Naive thymus-derived CD8-positive, alpha-beta T cell (primary cell): ENCODE results near the gene SLC41A3. TPM values are rescaled to one million over a fixed set of nuclear protein-coding genes. Genes with fewer than 3 reads are reported as not detected.
A peak's percentile ranks its signal among the peaks of the same experiment; 100 is the strongest.
"Not testable (repeated sequence)": the region's sequence is repeated elsewhere in the genome, so short reads cannot be mapped to it uniquely, and the experiment has no call there.

Experiments used
- ATAC-seq, 2 donors: fragments of 150-1000 bp; cut with Tn5 transposase in 1 of 2; sonication (Bioruptor Pico), chemical (Tn5 transposase) in 1 of 2; 1 replicate in 1 of 2; 2 replicates in 1 of 2; pipeline ENCODE4 v1.10.0; 2021; ENCODE audit warnings: mild to moderate bottlenecking in 2 of 2, moderate library complexity in 2 of 2
- POLR2A ChIA-PET: fragments of 350-600 bp; sonication (Branson Sonifier 250); formaldehyde crosslinking; loops from one replicate; lab custom pipeline; 2021; ENCODE audit warnings: antibody characterized with exemption; lab: Charles Lee
- DNase-seq, 10 donors: peaks; one replicate each; pipeline versions ENCODE4 v3.0.0 to v3.0.0-alpha.2; 2020 to 2022
- H3K27ac Mint-ChIP-seq, 10 donors: one replicate each; pipeline ENCODE4 v1.8.0; 2020 to 2022; ENCODE audit warnings: mild to moderate bottlenecking in 10 of 10, mixed read lengths in 10 of 10, moderate library complexity in 4 of 10, inconsistent platforms in 1 of 10
- H3K27me3 Mint-ChIP-seq, 5 donors: one replicate each; pipeline ENCODE4 v1.8.0; 2021 to 2022; ENCODE audit warnings: mixed read lengths in 5 of 5
- H3K36me3 Mint-ChIP-seq, 3 donors: one replicate each; pipeline ENCODE4 v1.8.0; 2020 to 2022; ENCODE audit warnings: mixed read lengths in 3 of 3, mild to moderate bottlenecking in 2 of 3, inconsistent platforms in 1 of 3
- H3K4me1 Mint-ChIP-seq, 4 donors: one replicate each; pipeline ENCODE4 v1.8.0; 2021 to 2022; ENCODE audit warnings: mixed read lengths in 4 of 4
- H3K4me3 Mint-ChIP-seq, 10 donors: one replicate each; pipeline ENCODE4 v1.8.0; 2020 to 2022; ENCODE audit warnings: mild to moderate bottlenecking in 10 of 10, mixed read lengths in 10 of 10, moderate library complexity in 6 of 10, inconsistent platforms in 1 of 10
- H3K9me3 Mint-ChIP-seq, 9 donors: one replicate each; pipeline ENCODE4 v1.8.0; 2020 to 2022; ENCODE audit warnings: mixed read lengths in 9 of 9, mild to moderate bottlenecking in 3 of 9, inconsistent platforms in 1 of 9, moderate library complexity in 1 of 9
- polyA plus RNA-seq, 3 donors: library from polyadenylated mRNA; unstranded; fragments of 300-500 nt; fragmentation: Illumina TruSeq; gene quantifications; one replicate each; pipeline ENCODE4 v1.2.3, GENCODE V29; 2021
- total RNA-seq, 8 experiments: library from RNA in 2 of 8; stranded (reverse) in 2 of 8; gene quantifications; one replicate each; pipeline ENCODE4 v1.2.3 and lab custom pipeline; 2021 to 2026

Gene SLC41A3
- total and polyA plus RNA-seq, 5 experiments from 2014 or later, result 21.4 to 34.6 (median 26.9) TPM

- Mint-ChIP-seq H3K9me3 (no peaks in the 10 kb centered on the region), H3K27me3 (no peaks in the 10 kb centered on the region), H3K36me3 (peaks cover 0 to 14% (median 13%) of the 10 kb centered on the region in 3 donors), H3K4me1 (peaks cover 20 to 27% (median 20%) of the 10 kb centered on the region in 4 donors), H3K27ac (peak overlapping the region in 7 of 10 donors; percentile 10 to 93 (median 38)), H3K4me3 (no peak overlapping the region)
- no peak for DNase-seq
- ATAC-seq, result no peak
- POLR2A ChIA-PET, result no interaction called here
These were observed 31.5 kb downstream of the SLC41A3 start for GRCh38 chr3:126052196-126053058.

DNA sequence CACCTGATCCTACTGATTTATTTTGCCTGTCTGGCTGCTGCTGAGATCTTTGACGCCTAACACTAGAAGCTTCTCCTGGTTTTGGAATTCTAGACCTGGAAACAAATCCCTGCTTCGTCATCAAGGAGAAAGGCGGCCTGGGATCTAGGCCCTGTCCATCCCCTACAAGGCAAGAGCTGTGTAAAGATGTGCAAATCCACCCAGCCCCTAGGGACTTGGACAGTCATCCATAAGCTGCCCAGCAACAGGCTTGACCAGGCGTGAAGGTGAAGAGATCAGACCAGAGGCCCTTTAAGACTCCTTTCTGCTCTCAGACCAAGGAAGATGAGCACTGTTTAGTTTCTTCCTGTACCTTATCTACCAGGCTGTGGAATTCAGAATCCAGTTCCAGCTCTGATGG lies 32.2 kb downstream of the SLC41A3 start:
- ATAC-seq (no peak), DNase-seq (no peak)
- peak overlapping the region in 1 of 10 donors; percentile 57 for H3K27ac Mint-ChIP-seq
- peaks cover 20 to 27% (median 20%) of the 10 kb centered on the region in 4 donors for H3K4me1 Mint-ChIP-seq
- H3K36me3 Mint-ChIP-seq, result peaks cover 0 to 16% (median 15%) of the 10 kb centered on the region in 3 donors
- no peaks in the 10 kb centered on the region for H3K27me3 Mint-ChIP-seq
- no peaks in the 10 kb centered on the region for H3K9me3 Mint-ChIP-seq
- H3K4me3 Mint-ChIP-seq, result no peak overlapping the region
- POLR2A ChIA-PET, result no interaction called here

DNA sequence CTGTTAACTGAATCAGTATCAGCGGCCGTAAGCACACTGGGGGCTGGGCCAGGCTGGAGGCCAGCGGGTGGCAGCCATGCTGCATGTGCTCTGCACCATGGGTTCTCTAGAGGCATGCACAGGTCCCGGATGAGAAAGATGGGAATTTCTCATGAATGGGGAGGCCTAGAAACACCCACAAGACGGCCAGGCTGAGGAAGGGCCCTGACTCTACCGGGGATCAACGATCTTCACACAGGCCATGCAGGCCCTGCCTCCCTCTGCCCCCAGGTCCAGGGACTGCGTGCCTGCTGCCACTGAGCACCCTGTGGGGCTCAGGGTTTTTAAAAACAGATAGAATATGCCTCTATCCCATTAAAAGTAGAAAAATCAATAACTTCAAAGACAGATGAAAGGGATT lies 32.7 kb downstream of the SLC41A3 start:
- H3K4me3 Mint-ChIP-seq, result no peak overlapping the region
- no peak for ATAC-seq
- no peak for DNase-seq
- peaks cover 0 to 21% (median 19%) of the 10 kb centered on the region in 3 donors for H3K36me3 Mint-ChIP-seq
- H3K27ac Mint-ChIP-seq, result peak overlapping the region in 1 of 10 donors; percentile 41
- H3K4me1 Mint-ChIP-seq, result peaks cover 20 to 27% (median 20%) of the 10 kb centered on the region in 4 donors
- H3K9me3 Mint-ChIP-seq, result peaks cover 0 to 3% (median 0%) of the 10 kb centered on the region in 9 donors
- no peaks in the 10 kb centered on the region for H3K27me3 Mint-ChIP-seq
- POLR2A ChIA-PET, result no interaction called here

- Mint-ChIP-seq H3K4me1 (peaks cover 20 to 27% (median 20%) of the 10 kb centered on the region in 4 donors), H3K27ac (peak overlapping the region in 1 of 10 donors; percentile 30)
These were observed 33.3 kb downstream of the SLC41A3 start for GRCh38 chr3:126050626-126051025.

GRCh38 chr3:126050050-126050392 lies 33.9 kb downstream of the SLC41A3 start:
- Mint-ChIP-seq H3K4me3 (no peak overlapping the region), H3K9me3 (peaks cover 0 to 4% (median 0%) of the 10 kb centered on the region in 9 donors), H3K27me3 (no peaks in the 10 kb centered on the region), H3K27ac (peak overlapping the region in 1 of 10 donors; percentile 30), H3K4me1 (peaks cover 20 to 27% (median 20%) of the 10 kb centered on the region in 4 donors), H3K36me3 (peaks cover 0 to 23% (median 19%) of the 10 kb centered on the region in 3 donors)
- DNase-seq (no peak), ATAC-seq (no peak)
- POLR2A ChIA-PET, result no interaction called here

More at GRCh38 chr3:126050626-126051025, 33.3 kb downstream of the SLC41A3 start:
- Mint-ChIP-seq H3K27me3 (no peaks in the 10 kb centered on the region), H3K9me3 (peaks cover 0 to 3% (median 0%) of the 10 kb centered on the region in 9 donors), H3K36me3 (peaks cover 0 to 22% (median 19%) of the 10 kb centered on the region in 3 donors), H3K4me3 (no peak overlapping the region)
- ATAC-seq (no peak), DNase-seq (no peak)
- POLR2A ChIA-PET, result no interaction called here

- POLR2A ChIA-PET, result no interaction called here
- Mint-ChIP-seq H3K4me1 (peaks cover 15 to 22% (median 18%) of the 10 kb centered on the region in 4 donors), H3K27me3 (no peaks in the 10 kb centered on the region), H3K4me3 (no peak overlapping the region), H3K27ac (peak overlapping the region in 1 of 10 donors; percentile 49), H3K9me3 (peaks cover 0 to 4% (median 0%) of the 10 kb centered on the region in 9 donors), H3K36me3 (peaks cover 0 to 25% (median 19%) of the 10 kb centered on the region in 3 donors)
- no peak for DNase-seq
- no peak for ATAC-seq
These were observed 34.5 kb downstream of the SLC41A3 start for GRCh38 chr3:126049289-126050049.

- POLR2A ChIA-PET, result no interaction called here
- DNase-seq (no peak), ATAC-seq (no peak)
- Mint-ChIP-seq H3K27me3 (no peaks in the 10 kb centered on the region), H3K27ac (no peak overlapping the region), H3K4me3 (no peak overlapping the region), H3K4me1 (peaks cover 0 to 10% (median 4%) of the 10 kb centered on the region in 4 donors), H3K36me3 (peaks cover 35 to 63% (median 60%) of the 10 kb centered on the region in 3 donors), H3K9me3 (peaks cover 0 to 26% (median 10%) of the 10 kb centered on the region in 9 donors)
These were observed 43.5 kb downstream of the SLC41A3 start for GRCh38 chr3:126040386-126040785.

DNA sequence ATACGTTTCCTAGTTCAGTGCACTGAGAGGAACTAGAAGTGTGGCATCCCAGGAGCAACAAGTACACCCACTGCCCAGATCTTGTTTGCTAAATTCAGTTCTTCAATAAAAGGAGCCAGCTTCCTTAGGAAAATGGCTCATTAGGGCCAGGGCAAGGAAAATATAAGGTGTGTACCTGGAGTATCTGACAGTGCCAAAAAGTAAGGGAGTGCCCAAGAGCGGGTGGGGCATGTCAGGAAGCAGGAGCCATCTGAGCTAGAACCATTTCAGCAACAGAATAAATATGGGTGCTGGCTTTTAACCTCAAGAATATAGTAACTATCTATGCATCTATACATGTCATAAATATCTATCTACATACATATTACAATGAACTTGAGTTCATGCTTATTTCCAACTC lies 44.1 kb downstream of the SLC41A3 start:
- peaks cover 36 to 66% (median 65%) of the 10 kb centered on the region in 3 donors for H3K36me3 Mint-ChIP-seq
- peaks cover 0 to 26% (median 10%) of the 10 kb centered on the region in 9 donors for H3K9me3 Mint-ChIP-seq
- no peaks in the 10 kb centered on the region for H3K27me3 Mint-ChIP-seq
- no peak for ATAC-seq
- peaks cover 0 to 13% (median 4%) of the 10 kb centered on the region in 4 donors for H3K4me1 Mint-ChIP-seq
- H3K4me3 Mint-ChIP-seq, result no peak overlapping the region
- DNase-seq, result no peak
- POLR2A ChIA-PET, result no interaction called here
- H3K27ac Mint-ChIP-seq, result no peak overlapping the region

DNA sequence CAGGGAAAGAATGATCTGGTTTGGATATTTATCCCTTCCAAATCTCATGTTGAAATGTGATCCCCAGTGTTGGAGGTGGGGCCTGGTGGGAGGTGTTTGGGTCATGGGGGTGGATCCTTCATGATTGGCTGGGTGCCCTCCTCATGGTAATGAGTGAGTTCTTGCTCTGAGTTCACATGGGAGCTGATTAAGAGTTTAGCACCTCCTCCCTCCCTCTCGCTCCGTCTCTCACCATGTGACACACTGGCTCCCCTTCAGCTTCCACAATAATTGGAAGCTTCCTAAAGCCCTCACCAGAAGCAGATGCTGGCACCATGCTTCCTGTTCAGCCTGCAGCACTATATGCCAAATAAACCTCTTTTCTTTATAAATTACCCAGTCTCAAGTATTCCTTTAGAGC lies 45.1 kb downstream of the SLC41A3 start:
- H3K4me1 Mint-ChIP-seq, result peaks cover 0 to 14% (median 4%) of the 10 kb centered on the region in 4 donors

GRCh38 chr3:126036056-126036549 lies 47.8 kb downstream of the SLC41A3 start:
- H3K4me1 Mint-ChIP-seq, result peaks cover 0 to 19% (median 4%) of the 10 kb centered on the region in 4 donors
- DNase-seq (no peak), ATAC-seq (no peak)
- POLR2A ChIA-PET, result no interaction called here
- H3K9me3 Mint-ChIP-seq, result peaks cover 0 to 4% (median under 1%) of the 10 kb centered on the region in 9 donors
- H3K4me3 Mint-ChIP-seq, result no peak overlapping the region
- H3K27me3 Mint-ChIP-seq, result no peaks in the 10 kb centered on the region
- no peak overlapping the region for H3K27ac Mint-ChIP-seq
- H3K36me3 Mint-ChIP-seq, result peaks cover 24 to 68% (median 66%) of the 10 kb centered on the region in 3 donors

More for the DNA sequence above, 45.1 kb downstream of the SLC41A3 start:
- H3K27me3 Mint-ChIP-seq, ATAC-seq, DNase-seq, H3K27ac Mint-ChIP-seq, POLR2A ChIA-PET, H3K4me3 Mint-ChIP-seq: not testable (repeated sequence)
- H3K9me3 Mint-ChIP-seq, result peaks cover 0 to 24% (median 10%) of the 10 kb centered on the region in 9 donors
- peaks cover 37 to 69% (median 68%) of the 10 kb centered on the region in 3 donors for H3K36me3 Mint-ChIP-seq

- Mint-ChIP-seq H3K27ac (peak overlapping the region in 2 of 10 donors; percentile 79 to 80), H3K4me1 (peaks cover 0 to 19% (median 4%) of the 10 kb centered on the region in 4 donors), H3K9me3 (peaks cover 0 to 2% (median 0%) of the 10 kb centered on the region in 9 donors), H3K4me3 (no peak overlapping the region), H3K27me3 (no peaks in the 10 kb centered on the region), H3K36me3 (peaks cover 20 to 69% (median 63%) of the 10 kb centered on the region in 3 donors)
- POLR2A ChIA-PET, result no interaction called here
- ATAC-seq (no peak), DNase-seq (no peak)
These were observed 48.4 kb downstream of the SLC41A3 start for GRCh38 chr3:126035362-126036050.
